ENCODE data around the gene RBM14.

DNA sequence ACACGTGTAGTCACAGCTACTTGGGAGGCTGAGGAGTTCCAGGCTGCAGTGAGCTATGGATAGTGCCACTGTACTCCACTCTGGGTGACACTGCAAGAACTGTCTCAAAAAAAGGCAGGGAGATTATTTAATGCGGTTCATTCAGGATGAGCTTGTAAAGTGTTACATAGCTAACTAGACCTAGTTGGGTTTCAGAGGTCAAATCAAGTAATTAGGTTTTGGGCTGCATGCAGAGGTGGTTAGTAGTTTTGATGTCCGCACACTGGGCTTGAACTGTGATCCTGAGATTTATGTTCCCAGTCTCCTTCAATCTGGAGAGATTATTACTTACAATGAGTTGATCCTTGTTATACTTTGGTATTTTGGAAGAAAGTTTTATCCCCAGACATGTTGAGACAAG lies 20.0 kb downstream of the RBM14 start:
- TF ChIP-seq, protein P1, sequence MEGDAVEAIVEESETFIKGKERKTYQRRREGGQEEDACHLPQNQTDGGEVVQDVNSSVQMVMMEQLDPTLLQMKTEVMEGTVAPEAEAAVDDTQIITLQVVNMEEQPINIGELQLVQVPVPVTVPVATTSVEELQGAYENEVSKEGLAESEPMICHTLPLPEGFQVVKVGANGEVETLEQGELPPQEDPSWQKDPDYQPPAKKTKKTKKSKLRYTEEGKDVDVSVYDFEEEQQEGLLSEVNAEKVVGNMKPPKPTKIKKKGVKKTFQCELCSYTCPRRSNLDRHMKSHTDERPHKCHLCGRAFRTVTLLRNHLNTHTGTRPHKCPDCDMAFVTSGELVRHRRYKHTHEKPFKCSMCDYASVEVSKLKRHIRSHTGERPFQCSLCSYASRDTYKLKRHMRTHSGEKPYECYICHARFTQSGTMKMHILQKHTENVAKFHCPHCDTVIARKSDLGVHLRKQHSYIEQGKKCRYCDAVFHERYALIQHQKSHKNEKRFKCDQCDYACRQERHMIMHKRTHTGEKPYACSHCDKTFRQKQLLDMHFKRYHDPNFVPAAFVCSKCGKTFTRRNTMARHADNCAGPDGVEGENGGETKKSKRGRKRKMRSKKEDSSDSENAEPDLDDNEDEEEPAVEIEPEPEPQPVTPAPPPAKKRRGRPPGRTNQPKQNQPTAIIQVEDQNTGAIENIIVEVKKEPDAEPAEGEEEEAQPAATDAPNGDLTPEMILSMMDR (IDR thresholded peaks at IDR 0.05; ENCODE audit: borderline replicate concordance, extremely low read depth, low read length, poor library complexity, severe bottlenecking): no peak
- no peak for TF ChIP-seq EZH2 (IDR thresholded peaks at IDR 0.05; ENCODE audit: borderline replicate concordance, low read depth, low read length, severe bottlenecking)

Data from DND-41 (cell line).